BE2C (cell line): Measurements from ENCODE around the gene TBX4.
"Not testable (repeated sequence)": the region's sequence is repeated elsewhere in the genome, so short reads cannot be mapped to it uniquely, and the experiment has no call there.

Source experiments
- DNase-seq: peaks from one replicate; pipeline ENCODE4 v3.0.0-alpha.2; 2020
- H3K27me3 ChIP-seq: fragments of 250-450 bp; sonication (Bioruptor Pico); 2 replicates; pipeline ENCODE4 v1.5.1; 2020; ENCODE audit warnings: mild to moderate bottlenecking
- H3K36me3 ChIP-seq: fragments of 250-450 bp; sonication (Bioruptor Pico); 2 replicates; pipeline ENCODE4 v1.5.1; 2020; ENCODE audit warnings: mild to moderate bottlenecking
- H3K4me1 ChIP-seq: fragments of 250-450 bp; sonication (Bioruptor Pico); 2 replicates; pipeline ENCODE4 v1.5.1; 2020
- H3K4me3 ChIP-seq: 2 replicates; pipeline ENCODE4 v1.5.1; 2011; ENCODE audit warnings: low read depth, low read length
- H3K9me3 ChIP-seq: fragments of 250-450 bp; sonication (Bioruptor Pico); 2 replicates; pipeline ENCODE4 v1.5.1; 2020
- CTCF ChIP-seq: IDR thresholded peaks from 2 replicates; pipeline ENCODE4 v1.5.1; 2012; ENCODE audit warnings: mild to moderate bottlenecking, low read depth, low read length

The TBX4 gene

GRCh38 chr17:61519754-61520440 is 67.7 kb downstream of the TBX4 start:
- no peak for DNase-seq
- Histone ChIP-seq H3K9me3 (no peaks in the 10 kb centered on the region), H3K4me1 (no peaks in the 10 kb centered on the region; the same call in 1 of the 2 replicates), H3K4me3 (no peak overlapping the region), H3K27me3 (no peaks in the 10 kb centered on the region), H3K36me3 (no peaks in the 10 kb centered on the region)
- no peak for TF ChIP-seq CTCF

GRCh38 chr17:61520897-61521296 is 68.7 kb downstream of the TBX4 start:
- H3K27me3 ChIP-seq: no peaks in the 10 kb centered on the region
- H3K9me3 ChIP-seq: no peaks in the 10 kb centered on the region; the same call in 1 of the 2 replicates
- no peak for DNase-seq
- H3K36me3 ChIP-seq: no peaks in the 10 kb centered on the region
- no peak for TF ChIP-seq CTCF
- no peak overlapping the region for H3K4me3 ChIP-seq
- H3K4me1 ChIP-seq: no peaks in the 10 kb centered on the region; the same call in 1 of the 2 replicates

DNA sequence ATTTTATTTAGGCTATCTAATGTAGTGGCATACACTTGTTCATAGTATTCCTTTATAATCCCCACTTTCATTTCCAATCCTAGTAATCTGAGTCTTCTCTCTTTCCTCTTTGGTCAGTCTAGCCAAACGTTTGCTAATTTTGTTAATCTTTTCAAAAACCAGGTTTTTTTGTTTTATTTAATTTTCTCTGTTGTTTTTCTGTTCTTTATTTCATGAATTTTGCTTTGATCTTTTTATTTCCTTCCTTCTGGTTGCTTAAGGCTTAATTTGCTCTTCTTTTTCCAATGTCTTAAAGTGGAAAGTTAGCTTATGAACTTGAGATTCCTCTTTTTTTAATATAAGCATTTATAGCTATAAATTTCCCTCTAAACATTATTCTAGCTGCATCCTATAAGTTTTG is 69.9 kb downstream of the TBX4 start:
- H3K27me3 ChIP-seq: no peaks in the 10 kb centered on the region
- H3K36me3 ChIP-seq: no peaks in the 10 kb centered on the region
- no peak for DNase-seq
- no peak for TF ChIP-seq CTCF
- H3K4me1 ChIP-seq: no peaks in the 10 kb centered on the region; the same call in 1 of the 2 replicates
- H3K4me3 ChIP-seq: no peak overlapping the region
- H3K9me3 ChIP-seq: no peaks in the 10 kb centered on the region; the same call in 1 of the 2 replicates

- Histone ChIP-seq H3K4me3 (no peak overlapping the region), H3K36me3 (no peaks in the 10 kb centered on the region), H3K4me1 (no peaks in the 10 kb centered on the region), H3K27me3 (no peaks in the 10 kb centered on the region), H3K9me3 (no peaks in the 10 kb centered on the region; the same call in 1 of the 2 replicates)
- no peak for TF ChIP-seq CTCF
- DNase-seq: no peak
Observed at GRCh38 chr17:61524319-61524718, 72.1 kb downstream of the TBX4 start.

GRCh38 chr17:61527441-61527840 is 75.2 kb downstream of the TBX4 start:
- H3K36me3 ChIP-seq, DNase-seq, H3K4me3 ChIP-seq, H3K9me3 ChIP-seq, H3K27me3 ChIP-seq, H3K4me1 ChIP-seq: not testable (repeated sequence)

DNA sequence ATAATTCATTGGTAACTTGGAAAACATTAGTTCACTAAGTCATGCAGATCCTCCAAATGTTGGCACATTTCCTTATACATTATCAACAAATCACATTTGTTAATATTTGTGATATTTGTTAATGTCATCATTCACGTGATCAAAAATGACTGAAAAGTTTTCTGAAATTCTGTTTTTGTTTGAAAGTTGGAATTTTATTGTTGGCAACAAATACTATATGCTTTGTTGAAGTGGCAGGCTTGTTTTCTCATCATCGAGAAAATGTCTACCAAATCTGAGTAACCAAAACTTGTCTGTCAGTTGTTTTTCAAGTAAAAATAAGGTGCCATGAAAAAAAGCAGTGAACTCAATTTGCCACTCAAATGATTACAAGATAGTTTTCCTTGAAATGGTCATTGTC is 75.9 kb downstream of the TBX4 start:
- no peaks in the 10 kb centered on the region; the same call in 1 of the 2 replicates for H3K9me3 ChIP-seq
- DNase-seq: no peak
- no peaks in the 10 kb centered on the region for H3K27me3 ChIP-seq
- no peaks in the 10 kb centered on the region for H3K36me3 ChIP-seq
- no peak for TF ChIP-seq CTCF
- no peak overlapping the region for H3K4me3 ChIP-seq
- H3K4me1 ChIP-seq: no peaks in the 10 kb centered on the region
